ENCODE results near the gene EEIG1.
A peak's percentile ranks its signal among the peaks of the same experiment; 100 is the strongest.

EEIG1 gene

DNA sequence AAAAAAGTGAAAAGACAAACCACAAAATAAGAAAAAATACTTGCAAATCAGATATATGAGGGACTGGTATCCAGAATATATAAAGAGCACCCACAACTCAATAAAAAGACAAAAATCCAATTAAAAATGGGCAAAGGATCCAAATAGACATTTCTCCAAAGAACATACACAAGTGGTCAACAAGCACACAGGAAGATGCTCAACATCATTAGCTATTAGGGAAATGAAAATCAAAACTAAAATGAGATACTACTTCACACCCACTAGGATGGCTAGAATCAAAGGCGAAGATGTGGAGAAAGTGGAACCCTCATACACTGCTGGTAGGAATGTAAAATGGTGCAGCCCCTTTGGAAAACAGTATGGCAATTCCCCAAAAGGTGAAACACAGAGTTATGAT lies 22.1 kb downstream of the EEIG1 start:
- no peak for DNase-seq

DNA sequence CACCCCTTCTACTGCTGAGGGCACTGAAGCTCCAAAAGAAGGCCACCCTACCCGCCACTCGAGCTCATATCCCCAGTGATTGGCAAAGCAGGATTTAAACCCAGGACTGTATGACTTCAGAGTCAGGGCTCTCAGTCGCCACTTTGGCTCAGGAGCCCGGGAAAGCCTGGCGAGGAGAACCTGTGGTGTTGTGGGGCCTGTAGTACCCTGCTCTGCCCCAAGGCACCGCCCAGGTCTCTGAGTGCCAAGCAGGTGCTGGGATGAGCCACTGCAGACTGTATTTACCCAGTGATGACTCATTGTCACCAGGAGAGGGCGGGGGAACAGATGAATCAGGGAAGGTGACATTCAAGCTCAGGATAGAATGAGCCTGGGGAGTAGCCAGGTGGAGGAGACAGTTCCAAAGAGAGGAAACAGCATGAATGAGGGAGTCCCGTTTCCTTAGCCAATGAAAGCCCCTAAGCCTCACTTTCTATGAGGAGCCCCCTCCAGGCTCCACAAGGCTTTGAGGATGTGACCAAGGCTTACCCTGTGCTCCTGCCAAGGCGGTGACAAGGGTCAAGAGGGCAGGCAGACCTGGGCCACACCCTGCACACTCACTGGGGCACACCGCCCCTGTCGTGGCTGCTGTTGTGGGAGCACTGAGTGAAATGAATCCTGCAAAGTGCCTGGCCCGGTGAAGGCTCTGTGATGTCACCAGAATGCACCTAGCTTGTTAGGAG lies 25.3 kb downstream of the EEIG1 start:
- DNase-seq, result peak; percentile 88

DNA sequence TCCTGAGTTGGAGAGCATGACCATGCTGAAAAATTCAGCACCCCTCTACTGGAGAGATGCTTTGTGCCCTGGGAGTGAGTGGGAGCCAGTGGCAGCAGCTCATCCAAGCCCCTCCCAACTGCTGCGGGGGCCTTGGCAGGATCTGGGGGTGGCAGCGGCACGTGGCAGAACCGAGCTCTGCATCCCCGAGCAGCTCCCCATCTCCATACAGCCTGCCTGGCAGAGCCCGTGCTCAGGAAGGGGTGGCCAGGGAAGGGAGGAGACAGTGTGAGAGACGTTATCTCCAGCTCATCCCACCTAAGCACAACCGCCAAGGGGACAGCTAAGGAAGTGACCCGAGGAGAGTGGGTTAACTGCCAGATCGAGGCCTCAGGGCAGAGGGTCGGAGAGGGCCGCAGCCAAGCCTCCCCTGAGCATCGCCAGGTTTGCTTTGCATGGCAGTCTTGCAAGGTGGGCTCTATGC lies 25.9 kb downstream of the EEIG1 start:
- no peak for DNase-seq

DNA sequence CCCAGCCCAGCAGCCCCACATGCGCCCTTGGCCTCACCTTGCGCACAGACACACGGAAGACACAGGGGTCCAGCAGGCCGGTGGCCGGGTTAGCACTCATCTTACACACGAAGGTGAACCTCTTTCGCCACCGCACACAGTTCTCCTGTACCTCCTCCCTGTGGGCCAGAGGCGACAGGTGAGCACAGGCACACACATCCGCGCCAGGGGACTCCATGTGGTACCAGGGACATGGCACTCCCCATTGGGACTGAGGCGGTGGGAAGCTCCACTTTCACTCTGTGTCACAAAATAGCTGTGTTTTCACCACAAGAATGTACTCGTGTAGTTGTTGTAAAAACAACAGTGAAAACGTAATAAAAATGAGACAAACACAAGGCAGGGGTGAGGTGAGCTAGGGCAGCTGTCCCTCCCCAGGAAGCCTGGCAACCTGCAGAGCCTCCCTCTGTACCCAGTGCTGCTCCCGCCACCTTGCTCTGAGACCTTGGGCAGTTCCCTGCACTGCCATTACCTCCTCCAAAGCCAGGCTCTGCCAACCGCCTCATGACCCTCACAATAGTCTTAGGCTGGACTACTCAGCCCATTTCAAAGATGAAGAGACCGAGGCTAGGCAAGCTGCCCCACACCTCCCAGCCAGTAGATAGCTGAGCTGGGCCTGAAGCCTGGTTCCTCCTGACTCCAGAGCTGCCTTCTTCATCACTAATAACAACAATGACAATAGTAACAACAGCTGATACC lies 26.9 kb downstream of the EEIG1 start:
- no peak for DNase-seq

DNA sequence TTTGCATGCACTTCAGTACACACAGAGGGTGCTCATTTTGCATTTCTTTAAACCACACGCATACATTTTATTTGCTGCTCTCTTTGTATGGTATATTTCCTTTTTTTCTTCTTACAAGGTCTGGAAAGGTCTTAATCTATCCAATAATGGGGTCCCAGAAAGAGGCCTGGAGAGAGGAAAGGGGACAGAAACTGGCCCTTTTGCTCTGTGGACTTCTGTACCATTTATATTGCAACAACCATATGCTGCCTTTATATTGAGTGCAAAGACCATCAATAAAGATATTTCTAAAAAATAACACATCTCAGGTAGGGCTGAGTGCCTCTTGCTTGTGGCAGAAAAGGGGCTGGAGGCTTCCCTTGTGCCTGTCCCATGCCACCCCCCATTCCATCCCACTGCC lies 27.6 kb downstream of the EEIG1 start:
- no peak for DNase-seq

DNA sequence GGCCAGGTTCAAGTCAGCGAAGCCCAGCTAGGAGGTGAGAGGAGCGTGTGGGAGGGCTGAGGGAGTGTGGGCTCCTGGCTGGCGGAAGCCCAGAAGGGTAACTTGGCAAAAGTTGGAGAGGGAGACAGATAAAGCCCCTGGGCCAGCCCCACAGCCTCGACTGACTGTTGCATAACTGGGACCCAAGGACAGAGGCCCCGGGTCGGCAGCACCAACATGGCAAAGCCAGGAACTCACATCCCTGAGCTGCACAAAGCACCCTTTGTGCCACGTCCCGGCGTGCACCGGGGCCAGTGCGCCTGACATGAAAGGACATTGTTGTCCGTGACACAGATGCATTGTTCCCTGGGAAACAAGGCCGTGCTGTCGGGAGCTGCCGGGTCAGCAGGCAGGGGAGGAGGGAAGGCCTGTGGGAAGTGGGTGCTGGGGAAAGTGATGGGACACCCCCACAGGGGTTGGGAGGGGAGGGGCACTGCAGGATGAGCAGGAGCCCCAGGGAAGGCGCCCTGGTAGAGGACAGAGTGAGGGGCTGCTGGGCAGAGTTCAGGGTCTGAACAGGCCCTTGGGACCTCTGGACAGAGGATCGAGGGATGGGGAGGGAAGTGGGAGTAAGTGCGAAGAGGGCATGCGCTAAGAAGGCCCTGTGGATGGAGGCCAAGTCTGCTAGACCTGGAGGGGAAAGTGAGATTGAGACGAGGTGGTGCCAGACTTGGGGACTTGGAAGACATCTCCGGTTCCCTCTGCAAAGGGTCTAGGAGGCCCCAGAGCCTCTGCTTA lies 30.1 kb downstream of the EEIG1 start:
- DNase-seq, result no peak

- no peak for DNase-seq
Measured at GRCh38 chr9:127949827-127950512, 30.8 kb downstream of the EEIG1 start.

GRCh38 chr9:127947841-127948710 lies 32.7 kb downstream of the EEIG1 start:
- DNase-seq, result no peak

- DNase-seq, result no peak
Measured at GRCh38 chr9:127946728-127947127, 34.1 kb downstream of the EEIG1 start.

DNA sequence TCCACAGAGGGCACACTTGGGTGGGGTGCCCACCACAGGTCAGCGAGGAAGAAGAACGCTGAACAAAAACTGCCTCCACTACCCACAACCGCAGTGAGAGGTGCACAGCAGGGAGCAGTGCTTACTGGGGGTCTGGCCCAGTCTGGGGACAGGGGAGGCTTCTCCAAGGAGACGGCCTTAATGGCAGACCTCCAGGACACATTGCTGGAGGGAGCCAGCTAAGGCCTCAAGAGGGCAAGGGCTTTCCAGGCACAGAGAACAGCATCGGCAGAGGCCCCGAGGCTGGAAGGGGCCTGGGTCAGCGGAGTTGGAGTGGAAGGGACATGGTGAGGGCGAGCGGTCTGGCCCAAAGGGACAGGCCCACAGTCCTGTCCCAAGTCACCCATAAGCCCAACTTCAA lies 34.8 kb downstream of the EEIG1 start:
- no peak for DNase-seq

- no peak for DNase-seq
Measured at GRCh38 chr9:127945338-127945737, 35.5 kb downstream of the EEIG1 start.

DNA sequence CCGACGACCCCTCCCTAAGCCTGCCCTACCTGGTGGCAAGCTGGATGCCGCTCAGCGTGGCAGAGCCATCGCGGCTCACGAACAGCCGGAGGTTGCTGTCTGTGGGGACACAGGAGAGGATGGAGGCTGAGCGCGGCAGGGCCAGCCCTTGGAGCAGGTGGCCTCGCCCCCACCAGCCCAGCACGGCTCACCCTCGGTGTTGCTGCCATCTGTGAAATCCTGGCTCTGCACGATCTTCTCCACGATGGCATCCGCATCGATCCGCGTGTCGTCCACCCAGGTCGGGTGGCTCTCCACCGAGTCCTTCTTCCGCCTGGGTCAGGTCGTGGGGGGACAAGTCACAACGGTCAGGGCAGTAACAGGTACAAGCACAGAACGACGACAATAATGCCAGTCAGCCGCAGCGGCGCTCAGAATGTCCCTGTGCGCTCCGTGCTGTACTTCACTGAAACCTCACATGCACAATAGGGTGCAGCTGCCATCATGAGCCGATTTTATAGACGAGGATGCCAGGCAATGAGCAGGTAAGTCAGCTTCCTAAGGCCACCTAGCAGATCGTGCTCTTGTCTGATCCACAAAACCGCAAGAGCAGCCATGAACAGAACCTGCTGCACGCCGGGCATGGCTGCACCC lies 36.1 kb downstream of the EEIG1 start:
- DNase-seq, result no peak

- peak; percentile 82 for DNase-seq
Measured at GRCh38 chr9:127943731-127944144, 37.1 kb downstream of the EEIG1 start.

- DNase-seq, result no peak
Measured at GRCh38 chr9:127943011-127943662, 37.7 kb downstream of the EEIG1 start.

- DNase-seq, result peak; percentile 60
Measured at GRCh38 chr9:127942216-127943010, 38.4 kb downstream of the EEIG1 start.

- DNase-seq, result no peak
Measured at GRCh38 chr9:127941961-127942215, 38.9 kb downstream of the EEIG1 start.

DNA sequence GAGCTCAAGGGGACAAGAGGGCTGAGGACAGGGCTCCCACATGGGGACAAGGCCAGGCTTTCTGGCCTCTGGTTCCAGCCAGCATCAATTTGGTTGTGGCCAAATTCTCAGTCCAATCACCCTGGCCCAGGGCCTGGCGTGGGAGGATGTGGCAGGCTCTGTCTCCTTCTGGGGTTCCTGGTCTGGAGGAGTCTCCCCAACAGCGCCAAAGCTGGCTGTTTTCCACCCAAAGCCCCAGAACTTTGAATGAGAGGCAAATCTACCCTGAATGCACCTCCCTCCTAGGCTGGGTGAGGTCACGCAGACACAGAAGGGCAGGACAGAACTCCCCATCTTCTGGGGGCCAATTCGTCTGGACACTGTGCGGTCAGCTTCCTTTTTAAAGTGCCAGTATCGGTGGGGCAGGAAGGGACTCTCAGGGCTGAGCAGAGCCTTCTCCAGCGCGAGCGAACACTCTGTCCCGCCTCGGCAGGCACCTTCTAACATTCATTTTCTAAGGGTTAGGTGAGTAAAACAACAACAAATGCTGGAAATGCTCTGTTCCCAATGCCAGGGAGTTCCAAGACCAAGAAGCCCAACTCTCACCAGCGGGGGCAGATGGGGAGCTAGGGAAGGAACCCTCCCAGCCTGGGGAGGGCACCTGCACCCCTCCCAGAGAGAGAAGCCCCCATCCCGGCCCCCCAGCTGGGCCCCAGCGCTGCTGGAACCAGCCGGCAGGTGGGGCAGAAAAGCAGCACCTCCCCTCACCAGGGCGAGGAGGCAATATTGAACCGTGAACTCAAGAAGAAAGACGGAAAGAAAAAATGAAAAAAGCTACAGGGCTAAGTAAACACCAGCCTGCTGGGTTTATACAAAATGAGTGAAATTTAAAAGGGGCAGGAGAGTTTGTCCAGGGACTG lies 39.5 kb downstream of the EEIG1 start:
- no peak for DNase-seq

- no peak for DNase-seq
Measured at GRCh38 chr9:127940593-127940992, 40.2 kb downstream of the EEIG1 start.

DNA sequence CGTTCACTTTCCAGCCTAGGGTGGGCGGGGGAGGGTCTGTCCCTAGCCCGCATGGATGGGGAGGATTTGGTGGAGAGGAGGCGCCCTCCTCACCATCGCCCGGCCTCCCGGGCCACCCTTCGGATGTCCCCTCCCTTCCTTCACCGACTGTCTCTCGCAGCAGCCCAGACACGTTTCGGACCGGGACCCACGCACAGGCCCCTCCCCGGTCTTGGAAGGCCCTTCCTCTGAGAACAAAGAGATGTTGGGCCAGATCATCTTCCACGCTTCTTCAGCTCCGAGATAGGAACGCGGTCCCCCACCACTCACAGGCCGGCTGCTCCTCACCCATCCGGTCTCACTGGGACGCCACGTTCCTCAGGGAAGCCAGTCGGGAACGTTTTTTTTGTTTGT lies 42.5 kb downstream of the EEIG1 start:
- DNase-seq, result peak; percentile 45

All from CD4-positive, alpha-beta T cell treated with Interleukin-6 for 4 hours (primary cell).